ENCODE measurements around the gene MYOM3.

The MYOM3 gene

DNA sequence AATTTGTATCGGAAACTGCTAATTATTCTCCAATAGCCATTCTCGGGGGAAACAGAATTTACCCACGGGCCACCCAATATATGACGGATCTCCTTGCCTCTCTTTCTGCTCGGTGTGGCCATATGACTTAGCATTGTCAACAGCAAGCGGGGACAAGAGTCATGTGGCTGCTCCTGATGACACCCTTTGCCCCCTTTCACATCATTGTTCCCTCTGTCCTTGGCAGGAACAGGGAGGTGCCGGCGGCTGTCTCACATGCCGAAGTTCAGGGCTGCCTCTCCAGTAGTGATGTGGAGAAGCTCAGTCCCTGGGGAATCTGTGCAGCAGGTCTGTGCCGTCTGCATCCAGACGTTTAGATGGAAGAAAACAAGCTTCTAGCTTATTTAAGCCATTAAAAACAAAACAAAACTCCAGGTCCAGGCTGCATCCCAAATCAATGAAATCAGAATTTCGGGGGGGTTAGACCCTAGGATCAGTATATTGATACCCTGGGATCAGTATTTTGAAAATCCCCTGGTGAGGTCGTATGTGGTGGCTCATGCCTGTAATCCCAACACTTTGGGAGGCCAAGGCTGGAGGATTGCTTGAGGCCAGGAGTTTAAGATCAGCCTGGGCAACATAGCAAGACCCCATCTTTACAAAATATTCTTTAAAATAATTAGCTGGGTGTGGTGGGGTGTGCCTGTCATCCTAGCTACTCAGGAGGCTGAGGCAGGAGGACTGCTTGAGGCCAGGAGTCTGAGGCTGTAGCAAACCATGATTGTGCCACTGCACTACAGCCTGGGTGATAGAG lies 10.8 kb downstream of the MYOM3 start:
- peaks cover 4% of the 10 kb centered on the region for H3K27me3 Mint-ChIP-seq (ENCODE audit: low read depth, poor library complexity)
- H3K4me1 Mint-ChIP-seq: peaks cover 53% of the 10 kb centered on the region
- H3K9me3 Mint-ChIP-seq: no peaks in the 10 kb centered on the region
- no peaks in the 10 kb centered on the region for H3K36me3 Mint-ChIP-seq (ENCODE audit: low read depth)
- no peak for DNase-seq
- no peak overlapping the region for H3K27ac Mint-ChIP-seq
- no peak overlapping the region for H3K4me3 Mint-ChIP-seq
- no peak for TF ChIP-seq CTCF (IDR thresholded peaks at IDR 0.05)

DNA sequence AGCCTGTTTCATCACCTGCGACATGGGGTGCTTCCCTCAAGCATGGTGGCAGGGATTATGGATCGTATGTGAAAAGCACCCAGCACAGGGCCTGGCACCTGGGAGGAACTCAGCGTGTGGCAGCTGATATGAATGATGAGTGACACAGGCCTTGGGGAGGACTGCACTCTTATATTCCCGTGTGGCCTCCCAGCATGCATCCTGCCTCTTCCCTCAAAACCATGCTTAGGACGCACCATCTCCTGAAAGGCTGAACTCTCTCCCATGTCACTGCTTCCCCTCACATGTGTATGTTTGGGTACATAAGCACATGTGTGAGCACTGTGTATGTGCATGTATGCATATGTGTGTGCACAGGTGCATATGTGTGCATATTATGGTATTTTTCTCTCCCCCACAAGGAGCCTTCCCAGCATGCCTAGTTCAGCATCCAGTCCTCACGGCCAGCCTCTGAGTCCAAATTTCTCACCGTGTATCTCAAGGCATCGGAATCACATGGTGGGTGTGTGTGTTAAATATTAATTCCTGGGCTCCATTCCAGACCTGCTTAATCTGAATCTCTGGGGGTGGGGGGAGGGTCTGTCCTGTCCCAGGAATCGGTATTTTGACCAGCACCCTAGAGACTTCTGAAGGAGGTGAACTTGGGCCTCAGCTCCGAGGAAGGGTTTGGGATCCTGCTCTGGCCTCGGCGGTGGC lies 12.8 kb downstream of the MYOM3 start:
- H3K27me3 Mint-ChIP-seq (ENCODE audit: low read depth, poor library complexity): peaks cover 4% of the 10 kb centered on the region
- TF ChIP-seq CTCF (IDR thresholded peaks at IDR 0.05): no peak
- H3K4me3 Mint-ChIP-seq: no peak overlapping the region
- no peak for DNase-seq
- H3K36me3 Mint-ChIP-seq (ENCODE audit: low read depth): no peaks in the 10 kb centered on the region
- H3K27ac Mint-ChIP-seq: no peak overlapping the region
- no peaks in the 10 kb centered on the region for H3K9me3 Mint-ChIP-seq
- peaks cover 54% of the 10 kb centered on the region for H3K4me1 Mint-ChIP-seq

GRCh38 chr1:24098102-24098501 lies 13.8 kb downstream of the MYOM3 start:
- H3K4me1 Mint-ChIP-seq: peaks cover 52% of the 10 kb centered on the region
- no peak for DNase-seq
- no peak overlapping the region for H3K4me3 Mint-ChIP-seq
- H3K27me3 Mint-ChIP-seq (ENCODE audit: low read depth, poor library complexity): peaks cover 4% of the 10 kb centered on the region
- H3K9me3 Mint-ChIP-seq: no peaks in the 10 kb centered on the region
- H3K36me3 Mint-ChIP-seq (ENCODE audit: low read depth): no peaks in the 10 kb centered on the region
- no peak for TF ChIP-seq CTCF (IDR thresholded peaks at IDR 0.05)
- H3K27ac Mint-ChIP-seq: no peak overlapping the region

DNA sequence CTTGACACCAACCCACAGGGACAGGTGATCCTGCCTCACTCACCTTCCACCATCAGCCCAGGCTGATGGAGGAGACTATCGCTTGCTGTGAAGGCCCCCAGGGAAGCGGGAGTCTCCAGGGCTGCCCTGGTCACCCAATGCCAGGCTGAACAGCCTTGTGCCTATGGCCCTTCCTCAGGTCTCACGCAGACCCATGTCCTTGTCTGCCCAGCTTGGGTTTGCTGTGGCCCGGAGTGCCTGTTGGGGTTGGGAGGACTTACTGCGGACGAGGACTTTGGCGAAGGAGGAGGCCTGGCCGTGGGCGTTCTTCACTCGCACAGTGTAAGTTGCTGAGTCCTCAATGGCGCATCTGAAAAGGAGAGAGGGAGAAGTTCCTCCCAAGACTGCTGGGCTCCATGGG lies 14.3 kb downstream of the MYOM3 start:
- Mint-ChIP-seq H3K9me3 (no peaks in the 10 kb centered on the region), H3K4me1 (peaks cover 54% of the 10 kb centered on the region), H3K4me3 (no peak overlapping the region), H3K27ac (no peak overlapping the region), H3K36me3 (ENCODE audit: low read depth) (no peaks in the 10 kb centered on the region), H3K27me3 (ENCODE audit: low read depth, poor library complexity) (peaks cover 4% of the 10 kb centered on the region)
- DNase-seq: no peak
- no peak for TF ChIP-seq CTCF (IDR thresholded peaks at IDR 0.05)

- no peak for TF ChIP-seq CTCF (IDR thresholded peaks at IDR 0.05)
- Mint-ChIP-seq H3K9me3 (no peaks in the 10 kb centered on the region), H3K4me3 (no peak overlapping the region), H3K36me3 (ENCODE audit: low read depth) (no peaks in the 10 kb centered on the region), H3K27ac (no peak overlapping the region), H3K4me1 (peaks cover 48% of the 10 kb centered on the region), H3K27me3 (ENCODE audit: low read depth, poor library complexity) (peaks cover 4% of the 10 kb centered on the region)
- no peak for DNase-seq
These were observed 15.2 kb downstream of the MYOM3 start for GRCh38 chr1:24096739-24097103.

Measured in nephron progenitor cell (in vitro differentiated cells).